CD4-positive, alpha-beta T cell treated with Interleukin-17A for 4 hours (primary cell): ENCODE results near the gene TRPM5.

ENCODE experiments used
- DNase-seq: peaks from one replicate; pipeline ENCODE4 v3.0.0-alpha.2; 2020; ENCODE audit warnings: mixed read lengths

TRPM5 gene

GRCh38 chr11:2419638-2420501, 24.4 kb downstream of the TRPM5 start:
- DNase-seq = peak; percentile 72

- DNase-seq = no peak
Measured at GRCh38 chr11:2418693-2419360, 25.5 kb downstream of the TRPM5 start.

- no peak for DNase-seq
Measured at GRCh38 chr11:2417856-2418692, 26.2 kb downstream of the TRPM5 start.

- DNase-seq = no peak
Measured at GRCh38 chr11:2416765-2417164, 27.5 kb downstream of the TRPM5 start.

GRCh38 chr11:2415601-2416380, 28.5 kb downstream of the TRPM5 start:
- no peak for DNase-seq

- DNase-seq = no peak
Measured at GRCh38 chr11:2415171-2415570, 29.1 kb downstream of the TRPM5 start.

GRCh38 chr11:2414616-2415015, 29.7 kb downstream of the TRPM5 start:
- DNase-seq = no peak

GRCh38 chr11:2413742-2414579, 30.4 kb downstream of the TRPM5 start:
- DNase-seq = no peak

- DNase-seq = no peak
Measured at GRCh38 chr11:2412323-2412722, 32.0 kb downstream of the TRPM5 start.

GRCh38 chr11:2411446-2412305, 32.6 kb downstream of the TRPM5 start:
- DNase-seq = no peak

GRCh38 chr11:2410616-2411015, 33.7 kb downstream of the TRPM5 start:
- no peak for DNase-seq

GRCh38 chr11:2409611-2410468, 34.5 kb downstream of the TRPM5 start:
- DNase-seq = no peak

- DNase-seq = no peak
Measured at GRCh38 chr11:2409126-2409525, 35.2 kb downstream of the TRPM5 start.

GRCh38 chr11:2408671-2409070, 35.6 kb downstream of the TRPM5 start:
- DNase-seq = no peak

GRCh38 chr11:2406878-2407410, 37.4 kb downstream of the TRPM5 start:
- DNase-seq = no peak

- no peak for DNase-seq
Measured at GRCh38 chr11:2406451-2406850, 37.9 kb downstream of the TRPM5 start.

- no peak for DNase-seq
Measured at GRCh38 chr11:2404735-2405196, 39.5 kb downstream of the TRPM5 start.

- DNase-seq = no peak
Measured at GRCh38 chr11:2402890-2403645, 41.2 kb downstream of the TRPM5 start.
